Esophagus muscularis mucosa (tissue), 4 donors: ENCODE measurements around the gene HPX. TPM values are rescaled to one million over a fixed set of nuclear protein-coding genes. Genes with fewer than 3 reads are reported as not detected.

Source experiments
- DNase-seq: peaks from one replicate; pipeline ENCODE4 v3.0.0-alpha.2; 2017; ENCODE audit errors: extremely low spot score
- H3K27ac ChIP-seq, 4 donors: fragments of 200-600 bp; sonication (generic); replicated peaks in 1 of 4; 1 replicate in 3 of 4; 2 replicates in 1 of 4; pipeline ENCODE4 v1.5.1; 2016 to 2019; ENCODE audit warnings: mild to moderate bottlenecking in 1 of 4
- H3K27me3 ChIP-seq, 4 donors: fragments of 200-600 bp; sonication (generic); one replicate each; pipeline versions ENCODE4 v1.5.1 to v1.6.0; 2016 to 2019
- H3K36me3 ChIP-seq, 4 donors: fragments of 200-600 bp; sonication (generic); one replicate each; pipeline ENCODE4 v1.5.1; 2016 to 2019
- H3K4me1 ChIP-seq, 4 donors: fragments of 200-600 bp; sonication (generic); one replicate each; pipeline ENCODE4 v1.5.1; 2016 to 2019
- H3K4me3 ChIP-seq, 4 donors: fragments of 200-600 bp; sonication (generic); 1 replicate in 2 of 4; 2 replicates in 2 of 4; pipeline ENCODE4 v1.5.1; 2016 to 2019; ENCODE audit warnings: mild to moderate bottlenecking in 4 of 4, moderate library complexity in 1 of 4
- H3K9me3 ChIP-seq, 4 donors: fragments of 200-600 bp; sonication (generic); 1 replicate in 3 of 4; 2 replicates in 1 of 4; pipeline ENCODE4 v1.5.1; 2016 to 2019
- EP300 ChIP-seq: sonication (generic); formaldehyde crosslinking; IDR thresholded peaks from one replicate; pipeline ENCODE4 v1.6.1; 2017; ENCODE audit warnings: antibody characterized with exemption
- POLR2A ChIP-seq: fragments of 450-650 bp; IDR thresholded peaks from one replicate; pipeline ENCODE4 v1.6.1; 2017; ENCODE audit warnings: antibody characterized with exemption, moderate library complexity, mild to moderate bottlenecking, low read depth
- POLR2AphosphoS5 ChIP-seq, 2 donors: sonication (generic); formaldehyde crosslinking; IDR thresholded peaks; one replicate each; pipeline ENCODE4 v1.6.1; 2017; ENCODE audit warnings: antibody characterized with exemption in 2 of 2
- WGBS: methylation state at CpG from one replicate; pipeline ENCODE4 v1.1.5; 2018; 5-methylcytosine and 5-hydroxymethylcytosine counted together
- intact Hi-C: fragments of 100-400 bp; cut with DNase I; formaldehyde crosslinking; loops from one replicate; pipeline ENCODE4 v1.15.1; 2023
- total RNA-seq, 4 donors: library from RNA; depleted of rRNA; stranded (reverse); fragments of >200 nt; gene quantifications; one replicate each; pipeline versions ENCODE4 v1.1.0 to v1.2.1, GENCODE V29; 2016
- TF ChIP-seq, protein P1 (sequence below), 3 experiments: fragments of 200-600 bp in 2 of 3; fragments of 450-650 bp in 1 of 3; sonication (generic) in 2 of 3; IDR thresholded peaks; one replicate each; pipeline ENCODE4 v1.5.1; 2017 to 2019; ENCODE audit warnings: antibody characterized with exemption in 3 of 3, mild to moderate bottlenecking in 2 of 3, moderate library complexity in 1 of 3

HPX gene
- total RNA-seq, 4 donors from 2014 or later = 0.50 to 1.2 (median 0.69) TPM

DNA sequence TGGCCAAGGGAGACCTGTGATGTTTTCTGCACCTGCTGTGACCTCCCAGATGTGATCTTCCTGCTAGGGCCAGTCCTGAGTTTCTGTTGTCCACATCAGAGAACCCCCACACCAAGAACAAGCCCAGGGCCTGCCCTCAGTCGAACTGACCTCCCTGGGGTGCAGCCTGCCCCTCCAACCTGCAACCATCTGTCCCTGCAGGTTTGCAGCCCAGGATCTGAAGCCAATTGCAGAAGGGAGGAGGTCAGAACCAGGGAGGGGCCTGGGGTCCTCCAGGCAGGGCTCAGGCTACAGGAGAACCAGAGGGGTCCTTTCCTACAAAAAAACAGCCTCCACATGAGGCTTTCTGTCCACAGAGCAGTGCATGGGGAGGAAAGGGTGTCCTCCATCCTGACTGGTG, 32.1 kb upstream of the HPX start:
- Histone ChIP-seq H3K27ac (peak overlapping the region; percentile 90 to 95 (median 92)), H3K36me3 (peaks cover 9 to 19% (median 16%) of the 10 kb centered on the region in 4 donors), H3K27me3 (no peaks in the 10 kb centered on the region), H3K9me3 (no peaks in the 10 kb centered on the region), H3K4me1 (peaks cover 8 to 51% (median 38%) of the 10 kb centered on the region in 4 donors), H3K4me3 (peak overlapping the region; percentile 81 to 94 (median 87))
- TF ChIP-seq POLR2AphosphoS5 (IDR thresholded peaks at IDR 0.05) (no peak), POLR2A (no peak), EP300 (no peak)
- TF ChIP-seq, protein P1, sequence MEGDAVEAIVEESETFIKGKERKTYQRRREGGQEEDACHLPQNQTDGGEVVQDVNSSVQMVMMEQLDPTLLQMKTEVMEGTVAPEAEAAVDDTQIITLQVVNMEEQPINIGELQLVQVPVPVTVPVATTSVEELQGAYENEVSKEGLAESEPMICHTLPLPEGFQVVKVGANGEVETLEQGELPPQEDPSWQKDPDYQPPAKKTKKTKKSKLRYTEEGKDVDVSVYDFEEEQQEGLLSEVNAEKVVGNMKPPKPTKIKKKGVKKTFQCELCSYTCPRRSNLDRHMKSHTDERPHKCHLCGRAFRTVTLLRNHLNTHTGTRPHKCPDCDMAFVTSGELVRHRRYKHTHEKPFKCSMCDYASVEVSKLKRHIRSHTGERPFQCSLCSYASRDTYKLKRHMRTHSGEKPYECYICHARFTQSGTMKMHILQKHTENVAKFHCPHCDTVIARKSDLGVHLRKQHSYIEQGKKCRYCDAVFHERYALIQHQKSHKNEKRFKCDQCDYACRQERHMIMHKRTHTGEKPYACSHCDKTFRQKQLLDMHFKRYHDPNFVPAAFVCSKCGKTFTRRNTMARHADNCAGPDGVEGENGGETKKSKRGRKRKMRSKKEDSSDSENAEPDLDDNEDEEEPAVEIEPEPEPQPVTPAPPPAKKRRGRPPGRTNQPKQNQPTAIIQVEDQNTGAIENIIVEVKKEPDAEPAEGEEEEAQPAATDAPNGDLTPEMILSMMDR (IDR thresholded peaks at IDR 0.05) = no peak
- no CpG with 5 or more reads among the region's 1 CpG for WGBS
- intact Hi-C loops = loop anchor here (10.0 kb wide), 1 partner anchor 132 kb away; the partner anchor contains the start of genes ILK and RRP8
- no peak for DNase-seq

DNA sequence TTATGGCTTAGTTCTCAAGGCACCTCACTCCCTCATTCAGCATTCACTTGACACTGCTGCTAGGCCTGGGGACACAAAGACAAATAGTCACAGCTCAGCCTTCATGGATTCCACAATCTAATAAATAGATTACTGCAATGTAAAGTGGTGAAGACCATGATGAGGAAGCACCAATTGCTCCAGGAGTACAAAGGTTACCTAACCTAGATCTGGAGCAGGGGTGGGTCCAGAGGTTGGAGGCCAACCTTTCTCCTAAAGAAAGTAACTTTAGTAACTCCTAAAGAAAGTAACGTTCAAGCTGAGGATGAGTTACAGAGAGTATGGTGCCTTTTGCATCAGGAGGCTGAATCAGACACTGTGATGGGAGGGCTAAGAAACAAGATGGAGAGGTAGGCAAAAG, 28.8 kb upstream of the HPX start:
- 100% methylated on average over 1 of the region's 1 CpG for WGBS
- Histone ChIP-seq H3K4me3 (no peak overlapping the region), H3K9me3 (no peaks in the 10 kb centered on the region), H3K27me3 (no peaks in the 10 kb centered on the region), H3K27ac (peak overlapping the region; percentile 47 to 72 (median 60)), H3K4me1 (peaks cover 8 to 46% (median 32%) of the 10 kb centered on the region in 4 donors), H3K36me3 (peaks cover 7 to 14% (median 9%) of the 10 kb centered on the region in 4 donors)
- intact Hi-C loops = no loop called here
- TF ChIP-seq, protein P1 (IDR thresholded peaks at IDR 0.05) = no peak
- no peak for TF ChIP-seq EP300
- DNase-seq = no peak

DNA sequence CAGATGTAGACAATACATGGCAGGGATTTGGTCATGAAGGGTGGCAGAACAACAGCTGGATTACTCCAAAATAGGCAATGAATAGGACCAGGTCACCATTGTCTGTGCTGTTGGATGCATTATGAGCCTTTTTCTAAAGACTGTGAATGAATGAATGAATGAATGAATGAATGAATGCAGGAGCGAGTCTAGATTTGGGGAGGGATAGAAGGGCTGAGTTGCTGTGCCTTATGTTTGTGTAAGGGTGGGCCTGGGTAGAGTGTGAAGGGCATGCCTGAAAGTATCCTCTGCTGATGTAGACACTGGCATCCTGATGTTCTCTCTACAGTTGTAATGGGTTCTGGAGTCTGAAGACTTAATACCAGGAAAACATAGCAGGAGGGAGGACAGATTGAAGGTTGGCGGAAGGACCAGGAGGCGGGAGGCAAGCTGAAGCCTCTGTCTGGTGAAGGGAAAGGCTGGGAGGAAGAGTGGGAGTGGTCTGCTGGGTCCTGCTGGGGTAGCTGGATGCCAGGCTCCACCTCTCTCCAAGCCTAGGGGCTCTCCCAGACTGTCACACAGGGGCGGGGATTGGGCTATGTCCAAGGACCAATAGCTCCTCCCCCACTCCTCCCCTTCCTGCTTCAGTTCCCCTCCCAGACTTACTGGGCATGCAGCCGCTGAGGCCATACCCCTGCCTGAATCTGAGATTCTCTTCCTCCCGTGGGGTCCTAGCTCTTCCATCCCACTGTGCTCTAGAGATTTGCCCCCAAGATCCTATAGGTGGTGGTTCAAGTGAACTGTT, 28.1 kb upstream of the HPX start:
- intact Hi-C loops = no loop called here
- peaks cover 12 to 21% (median 16%) of the 10 kb centered on the region in 4 donors for H3K36me3 ChIP-seq
- no peak overlapping the region for H3K4me3 ChIP-seq
- H3K4me1 ChIP-seq = peaks cover 8 to 42% (median 28%) of the 10 kb centered on the region in 4 donors
- TF ChIP-seq POLR2AphosphoS5 (IDR thresholded peaks at IDR 0.05) = peak; percentile 59 to 67
- TF ChIP-seq, protein P1 (IDR thresholded peaks at IDR 0.05) = no peak
- peak; percentile 96 for DNase-seq
- no peaks in the 10 kb centered on the region for H3K27me3 ChIP-seq
- no peaks in the 10 kb centered on the region for H3K9me3 ChIP-seq
- peak overlapping the region; percentile 47 to 72 (median 60) for H3K27ac ChIP-seq
- 27% methylated on average over 6 of the region's 6 CpGs for WGBS

DNA sequence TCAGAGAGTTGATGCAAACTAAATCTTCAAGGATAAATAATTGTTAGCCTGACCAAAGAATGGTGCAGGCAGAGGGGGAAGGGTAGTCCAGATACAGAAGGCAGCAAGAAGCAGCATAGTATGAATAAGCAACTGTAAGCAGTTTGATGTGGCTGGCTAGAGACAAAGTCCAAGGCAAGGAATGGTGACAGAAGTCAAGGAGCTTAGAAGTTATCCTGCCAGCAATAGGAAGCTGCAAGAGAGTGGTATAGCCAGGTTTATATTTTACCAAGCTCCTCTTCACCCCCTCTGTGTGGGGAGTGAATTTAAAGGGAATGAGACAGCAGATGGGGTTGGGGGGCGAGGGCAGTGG, 18.3 kb upstream of the HPX start:
- no peaks in the 10 kb centered on the region for H3K9me3 ChIP-seq
- DNase-seq = no peak
- no peak overlapping the region for H3K4me3 ChIP-seq
- no peaks in the 10 kb centered on the region for H3K27me3 ChIP-seq
- WGBS = 82% methylated on average over 1 of the region's 1 CpG
- peaks cover 42 to 94% (median 72%) of the 10 kb centered on the region in 4 donors for H3K36me3 ChIP-seq
- no peak overlapping the region for H3K27ac ChIP-seq
- no peak for TF ChIP-seq EP300
- TF ChIP-seq, protein P1 (IDR thresholded peaks at IDR 0.05) = no peak
- TF ChIP-seq POLR2AphosphoS5 (IDR thresholded peaks at IDR 0.05) = no peak
- TF ChIP-seq POLR2A = no peak
- H3K4me1 ChIP-seq = no peaks in the 10 kb centered on the region
- intact Hi-C loops = no loop called here
